Right atrium auricular region (tissue), 2 donors: ENCODE results near the gene DDX10. TPM values are rescaled to one million over a fixed set of nuclear protein-coding genes. Genes with fewer than 3 reads are reported as not detected.

ENCODE experiments used
- DNase-seq: peaks from one replicate; pipeline ENCODE4 v3.0.0-alpha.2; 2019; ENCODE audit warnings: low spot score
- H3K27ac ChIP-seq, 2 donors: fragments of 200-600 bp; sonication (generic); 1 replicate in 1 of 2; 2 replicates in 1 of 2; pipeline ENCODE4 v1.5.1; 2016 to 2019
- H3K27me3 ChIP-seq, 2 donors: fragments of 200-600 bp; sonication (generic); one replicate each; pipeline versions ENCODE4 v1.5.1 to v1.6.0; 2017 to 2019
- H3K36me3 ChIP-seq: fragments of 200-600 bp; sonication (generic); one replicate; pipeline ENCODE4 v1.5.1; 2016
- H3K4me1 ChIP-seq, 2 donors: fragments of 200-600 bp; sonication (generic); one replicate each; pipeline versions ENCODE4 v1.5.1 to v1.6.0; 2017 to 2019
- H3K4me3 ChIP-seq, 2 donors: fragments of 200-600 bp; sonication (generic); 1 replicate in 1 of 2; 2 replicates in 1 of 2; pipeline ENCODE4 v1.5.1; 2017 to 2019; ENCODE audit warnings: mild to moderate bottlenecking in 1 of 2, moderate library complexity in 1 of 2
- H3K9me3 ChIP-seq, 2 donors: fragments of 200-600 bp; sonication (generic); one replicate each; pipeline ENCODE4 v1.5.1; 2019
- CTCF ChIP-seq, 2 donors: fragments of 200-600 bp; sonication (generic); IDR thresholded peaks; one replicate each; pipeline ENCODE4 v1.5.1; 2019; ENCODE audit warnings: antibody characterized with exemption in 2 of 2
- total RNA-seq, 2 donors: library from RNA; depleted of rRNA; stranded (reverse); fragments of >200 nt; gene quantifications; one replicate each; pipeline ENCODE4 v1.1.0, GENCODE V29; 2016

DDX10 gene
- total RNA-seq, 2 donors from 2014 or later: 11.8 to 13.1 TPM

GRCh38 chr11:108662700-108663099, 2.2 kb upstream of the DDX10 start:
- Histone ChIP-seq H3K27me3 (no peaks in the 10 kb centered on the region), H3K4me3 (no peak overlapping the region), H3K4me1 (peaks cover 0 to 19% of the 10 kb centered on the region in 2 donors), H3K9me3 (no peaks in the 10 kb centered on the region), H3K27ac (no peak overlapping the region), H3K36me3 (no peaks in the 10 kb centered on the region)
- TF ChIP-seq CTCF (IDR thresholded peaks at IDR 0.05): no peak
- DNase-seq: no peak

GRCh38 chr11:108663154-108663877, 1.6 kb upstream of the DDX10 start:
- peaks cover 0 to 21% of the 10 kb centered on the region in 2 donors for H3K4me1 ChIP-seq
- no peak for TF ChIP-seq CTCF (IDR thresholded peaks at IDR 0.05)
- no peak for DNase-seq
- H3K4me3 ChIP-seq: no peak overlapping the region
- no peaks in the 10 kb centered on the region for H3K36me3 ChIP-seq
- H3K27ac ChIP-seq: no peak overlapping the region
- H3K27me3 ChIP-seq: no peaks in the 10 kb centered on the region
- H3K9me3 ChIP-seq: no peaks in the 10 kb centered on the region

GRCh38 chr11:108666373-108666772, 1.5 kb downstream of the DDX10 start:
- no peak overlapping the region for H3K27ac ChIP-seq
- H3K9me3 ChIP-seq: no peaks in the 10 kb centered on the region
- DNase-seq: no peak
- peaks cover 0 to 21% of the 10 kb centered on the region in 2 donors for H3K4me1 ChIP-seq
- H3K36me3 ChIP-seq: no peaks in the 10 kb centered on the region
- TF ChIP-seq CTCF (IDR thresholded peaks at IDR 0.05): no peak
- H3K4me3 ChIP-seq: no peak overlapping the region
- H3K27me3 ChIP-seq: no peaks in the 10 kb centered on the region

GRCh38 chr11:108669286-108669685, 4.4 kb downstream of the DDX10 start:
- no peak overlapping the region for H3K27ac ChIP-seq
- H3K4me1 ChIP-seq: peaks cover 0 to 31% of the 10 kb centered on the region in 2 donors
- H3K4me3 ChIP-seq: no peak overlapping the region
- no peaks in the 10 kb centered on the region for H3K27me3 ChIP-seq
- no peaks in the 10 kb centered on the region for H3K9me3 ChIP-seq
- DNase-seq: no peak
- no peaks in the 10 kb centered on the region for H3K36me3 ChIP-seq
- no peak for TF ChIP-seq CTCF (IDR thresholded peaks at IDR 0.05)

- Histone ChIP-seq H3K27me3 (no peaks in the 10 kb centered on the region), H3K27ac (no peak overlapping the region), H3K9me3 (no peaks in the 10 kb centered on the region), H3K36me3 (no peaks in the 10 kb centered on the region), H3K4me3 (no peak overlapping the region), H3K4me1 (peaks cover 0 to 31% of the 10 kb centered on the region in 2 donors)
- no peak for DNase-seq
- TF ChIP-seq CTCF (IDR thresholded peaks at IDR 0.05): no peak
These were observed 4.8 kb downstream of the DDX10 start for GRCh38 chr11:108669711-108670110.

- no peak for TF ChIP-seq CTCF (IDR thresholded peaks at IDR 0.05)
- no peaks in the 10 kb centered on the region for H3K27me3 ChIP-seq
- H3K27ac ChIP-seq: no peak overlapping the region
- no peak overlapping the region for H3K4me3 ChIP-seq
- peaks cover 0 to 31% of the 10 kb centered on the region in 2 donors for H3K4me1 ChIP-seq
- peaks cover 3% of the 10 kb centered on the region for H3K36me3 ChIP-seq
- DNase-seq: no peak
- no peaks in the 10 kb centered on the region for H3K9me3 ChIP-seq
These were observed 5.6 kb downstream of the DDX10 start for GRCh38 chr11:108670451-108670850.
